SK-N-SH (cell line): ENCODE measurements around the gene KRTAP9-7. TPM values are rescaled to one million over a fixed set of nuclear protein-coding genes. Genes with fewer than 3 reads are reported as not detected.

Experiments used
- CTCF ChIA-PET: fragments of 300-600, 350-600 bp; formaldehyde crosslinking; extraction: SDS; loops from one replicate; lab custom pipeline; 2021; lab: Yijun Ruan, JAX
- POLR2A ChIA-PET: fragments of 350-600 bp; sonication (Branson Sonifier 250); formaldehyde crosslinking; extraction: SDS; loops from one replicate; lab custom pipeline; 2020; ENCODE audit warnings: antibody characterized with exemption, inconsistent platforms; lab: Yijun Ruan, JAX
- DNase-seq: peaks from one replicate; pipeline ENCODE4 v3.0.0; 2012
- H2AFZ ChIP-seq: fragments of 200-600 bp; sonication (generic); 2 replicates; pipeline ENCODE4 v1.8.1; 2016; ENCODE audit warnings: antibody characterized with exemption, mild to moderate bottlenecking, low read depth
- H3F3A ChIP-seq: fragments of 200-600 bp; sonication (generic); replicated peaks from 2 replicates; pipeline ENCODE3; 2016; ENCODE audit warnings: antibody characterized with exemption, mild to moderate bottlenecking; ENCODE audit not compliant: insufficient read depth
- H3K27ac ChIP-seq, 2 experiments: fragments of 200-500 bp in 1 of 2; fragments of 200-600 bp in 1 of 2; sonication (Bioruptor generic) in 1 of 2; sonication (generic), shearing (Covaris generic) in 1 of 2; 2 replicates each; pipeline versions ENCODE4 v1.5.1 to v1.6.1; 2014 to 2016; ENCODE audit warnings: low read depth in 2 of 2, inconsistent platforms in 1 of 2, low read length in 1 of 2, mild to moderate bottlenecking in 1 of 2, mixed read lengths in 1 of 2
- H3K27me3 ChIP-seq: fragments of 200-600 bp; sonication (generic), shearing (Covaris generic); 2 replicates; pipeline ENCODE4 v1.6.1; 2016; ENCODE audit warnings: mixed run types; ENCODE audit not compliant: insufficient read depth
- H3K36me3 ChIP-seq, 2 experiments: fragments of 200-500 bp in 1 of 2; fragments of 200-600 bp in 1 of 2; sonication (Bioruptor generic) in 1 of 2; sonication (generic) in 1 of 2; replicated peaks in 1 of 2; 2 replicates each; pipeline versions ENCODE3 to v1.5.1; 2014 to 2016; ENCODE audit warnings: low read length in 1 of 2, mild to moderate bottlenecking in 1 of 2; ENCODE audit not compliant: insufficient read depth in 2 of 2, control insufficient read depth in 1 of 2
- H3K4me1 ChIP-seq, 2 experiments: fragments of 200-500 bp in 1 of 2; fragments of 200-600 bp in 1 of 2; sonication (Bioruptor generic) in 1 of 2; sonication (generic), shearing (Covaris generic) in 1 of 2; 2 replicates each; pipeline versions ENCODE4 v1.5.1 to v1.6.1; 2014 to 2016; ENCODE audit warnings: low read depth in 1 of 2, low read length in 1 of 2, mixed run types in 1 of 2; ENCODE audit not compliant: insufficient read depth in 2 of 2, control insufficient read depth in 1 of 2
- H3K4me2 ChIP-seq: fragments of 200-600 bp; sonication (generic), shearing (Covaris generic); 2 replicates; pipeline ENCODE4 v1.6.1; 2017; ENCODE audit warnings: mixed run types
- H3K4me3 ChIP-seq, 2 experiments: fragments of 200-500 bp in 1 of 2; fragments of 200-600 bp in 1 of 2; sonication (Bioruptor generic) in 1 of 2; sonication (generic), shearing (Covaris generic) in 1 of 2; 2 replicates each; pipeline versions ENCODE4 v1.5.1 to v1.8.1; 2014 to 2016; ENCODE audit warnings: low read depth in 2 of 2, inconsistent platforms in 1 of 2, low read length in 1 of 2, mild to moderate bottlenecking in 1 of 2, mixed read lengths in 1 of 2, moderate library complexity in 1 of 2
- H3K79me2 ChIP-seq: fragments of 200-600 bp; sonication (generic); 2 replicates; pipeline ENCODE4 v1.8.1; 2017; ENCODE audit warnings: mild to moderate bottlenecking; ENCODE audit not compliant: insufficient read depth
- H3K9ac ChIP-seq: fragments of 200-600 bp; sonication (generic); 2 replicates; pipeline ENCODE4 v1.6.1; 2017; ENCODE audit warnings: mixed run types
- H3K9me2 ChIP-seq: fragments of 200-600 bp; sonication (generic); 2 replicates; pipeline ENCODE4 v1.6.1; 2017; ENCODE audit warnings: mixed run types
- H3K9me3 ChIP-seq: fragments of 200-600 bp; sonication (generic); 2 replicates; pipeline ENCODE4 v1.6.1; 2017; ENCODE audit warnings: mixed run types, mild to moderate bottlenecking, moderate library complexity
- H4K20me1 ChIP-seq: fragments of 200-600 bp; sonication (generic); 2 replicates; pipeline ENCODE4 v1.6.1; 2017; ENCODE audit warnings: mild to moderate bottlenecking, mixed run types; ENCODE audit not compliant: insufficient read depth
- CHD2 ChIP-seq: fragments of 150-350 bp; IDR thresholded peaks from 2 replicates; pipeline ENCODE4 v1.6.1; 2018; ENCODE audit warnings: low read length; ENCODE audit not compliant: partially characterized antibody
- EZH2phosphoT487 ChIP-seq: fragments of 200-600 bp; sonication (generic); IDR thresholded peaks from 2 replicates; pipeline ENCODE4 v1.6.1; 2017; ENCODE audit warnings: low read depth, mixed run types, mild to moderate bottlenecking, antibody characterized with exemption, moderate library complexity, borderline replicate concordance
- FOSL2 ChIP-seq: IDR thresholded peaks from 2 replicates; pipeline ENCODE4 v1.4.0; 2012; ENCODE audit warnings: low read depth, mild to moderate bottlenecking, moderate library complexity, borderline replicate concordance
- FOXJ3 ChIP-seq: sonication (generic); formaldehyde crosslinking; IDR thresholded peaks from 2 replicates; pipeline ENCODE4 v1.5.1; 2020; ENCODE audit warnings: mild to moderate bottlenecking, missing genetic modification reagents
- GABPA ChIP-seq: IDR thresholded peaks from 2 replicates; pipeline ENCODE4 v1.4.0; 2012; ENCODE audit warnings: low read depth, mild to moderate bottlenecking
- GATA2 ChIP-seq: sonication (generic); formaldehyde crosslinking; IDR thresholded peaks from 2 replicates; pipeline ENCODE4 v1.5.0; 2020; ENCODE audit warnings: mild to moderate bottlenecking, missing genetic modification reagents
- MXI1 ChIP-seq: IDR thresholded peaks from 2 replicates; pipeline ENCODE4 v1.6.1; 2012; ENCODE audit warnings: mild to moderate bottlenecking, low read depth, low read length, improper control_type of control experiment
- POLR2AphosphoS5 ChIP-seq: IDR thresholded peaks from 2 replicates; pipeline ENCODE4 v1.6.1; 2012; ENCODE audit warnings: low read depth, low read length
- RCOR1 ChIP-seq: fragments of 150-350 bp; IDR thresholded peaks from 2 replicates; pipeline ENCODE4 v1.6.1; 2017; ENCODE audit warnings: antibody characterized with exemption, low read length
- RFX5 ChIP-seq: IDR thresholded peaks from 2 replicates; pipeline ENCODE4 v1.6.1; 2012; ENCODE audit warnings: mild to moderate bottlenecking, improper control_type of control experiment, low read length
- RXRA ChIP-seq: IDR thresholded peaks from 2 replicates; pipeline ENCODE4 v1.4.0; 2012; ENCODE audit warnings: low read depth, mild to moderate bottlenecking, borderline replicate concordance
- WGBS: methylation state at CpG from one replicate; pipeline ENCODE4 v1.1.6; 2017; ENCODE audit warnings: low lambda C conversion rate; 5-methylcytosine and 5-hydroxymethylcytosine counted together
- polyA plus RNA-seq, 3 experiments: library from polyadenylated mRNA; depleted of rRNA; stranded (reverse); fragments of >200 nt; gene quantifications; 2 replicates each; pipeline ENCODE4 v1.2.3, GENCODE V29; 2012
- TF ChIP-seq, protein P1 (sequence below): IDR thresholded peaks from 2 replicates; pipeline ENCODE4 v1.4.0; 2012; ENCODE audit warnings: low read depth, borderline replicate concordance
- TF ChIP-seq, protein P2 (sequence below): fragments of 150-350 bp; IDR thresholded peaks from 2 replicates; pipeline ENCODE4 v1.6.1; 2017; ENCODE audit warnings: antibody characterized with exemption, low read length, low read depth, borderline replicate concordance
- TF ChIP-seq, protein P3 (sequence below): fragments of 150-350 bp; IDR thresholded peaks from 2 replicates; pipeline ENCODE4 v1.6.1; 2016; ENCODE audit warnings: mild to moderate bottlenecking, low read depth, low read length
- TF ChIP-seq, protein P4 (sequence below): IDR thresholded peaks from 2 replicates; pipeline ENCODE4 v1.6.1; 2012; ENCODE audit warnings: mild to moderate bottlenecking, low read depth, low read length, moderate library complexity
- TF ChIP-seq, protein P5 (sequence below): IDR thresholded peaks from 2 replicates; pipeline ENCODE4; 2012

The KRTAP9-7 gene
- polyA plus RNA-seq, 1 of the 3 experiments (the other 2 are of a cell fraction): not detected

DNA sequence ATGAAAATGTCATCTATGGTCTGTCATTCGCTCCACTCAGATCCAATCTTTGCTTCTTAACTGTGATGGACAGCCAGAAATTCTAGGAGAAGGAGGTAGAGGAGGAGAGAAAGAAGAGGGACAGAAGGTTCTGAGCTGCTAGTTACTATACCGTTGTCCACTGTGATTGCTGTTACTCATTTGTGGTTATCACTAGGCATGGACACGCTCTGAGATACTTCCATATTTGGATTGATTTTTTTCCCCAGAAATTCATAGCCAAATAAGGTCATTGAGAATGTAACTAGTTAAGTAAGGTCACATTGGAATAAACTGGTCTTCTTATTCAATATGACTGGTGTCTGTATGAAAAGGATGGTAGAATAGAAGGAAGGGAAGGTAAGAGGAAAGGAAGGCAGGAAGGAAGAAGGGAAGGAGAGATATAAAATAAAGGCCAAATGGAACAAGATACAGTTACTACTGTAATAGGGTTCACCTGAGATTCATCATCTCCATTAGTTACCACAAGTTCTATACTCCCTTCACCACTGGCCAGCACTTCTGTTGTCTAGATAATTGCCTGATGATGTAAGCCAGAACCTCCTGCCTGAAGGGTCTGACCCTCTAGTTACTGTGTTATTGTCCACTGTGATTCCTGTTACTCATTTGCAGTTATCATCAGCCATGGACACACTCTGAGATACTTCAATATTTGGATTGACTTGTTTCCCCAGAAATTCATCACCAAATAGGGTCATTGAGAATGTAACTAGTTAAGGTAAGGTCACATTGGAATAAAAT is 2.9 kb downstream of the KRTAP9-7 start:
- H3K27me3 ChIP-seq: no peaks in the 10 kb centered on the region
- no peaks in the 10 kb centered on the region for H4K20me1 ChIP-seq
- ChIA-PET CTCF (no interaction called here), POLR2A (no interaction called here)
- no peak overlapping the region for H3K27ac ChIP-seq
- H3K9me2 ChIP-seq: no peaks in the 10 kb centered on the region
- 11% methylated on average over 3 of the region's 3 CpGs for WGBS
- no peak overlapping the region for H3K9ac ChIP-seq
- H3K4me1 ChIP-seq: no peaks in the 10 kb centered on the region
- H3K36me3 ChIP-seq: no peaks in the 10 kb centered on the region
- H2AFZ ChIP-seq: no peak overlapping the region
- no peak overlapping the region for H3K4me2 ChIP-seq
- no peak for TF ChIP-seq RXRA
- TF ChIP-seq CHD2: no peak
- no peak for TF ChIP-seq RFX5
- TF ChIP-seq, protein P1, sequence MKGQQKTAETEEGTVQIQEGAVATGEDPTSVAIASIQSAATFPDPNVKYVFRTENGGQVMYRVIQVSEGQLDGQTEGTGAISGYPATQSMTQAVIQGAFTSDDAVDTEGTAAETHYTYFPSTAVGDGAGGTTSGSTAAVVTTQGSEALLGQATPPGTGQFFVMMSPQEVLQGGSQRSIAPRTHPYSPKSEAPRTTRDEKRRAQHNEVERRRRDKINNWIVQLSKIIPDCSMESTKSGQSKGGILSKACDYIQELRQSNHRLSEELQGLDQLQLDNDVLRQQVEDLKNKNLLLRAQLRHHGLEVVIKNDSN: no peak
- TF ChIP-seq POLR2AphosphoS5: no peak
- TF ChIP-seq GABPA: no peak
- TF ChIP-seq, protein P2, sequence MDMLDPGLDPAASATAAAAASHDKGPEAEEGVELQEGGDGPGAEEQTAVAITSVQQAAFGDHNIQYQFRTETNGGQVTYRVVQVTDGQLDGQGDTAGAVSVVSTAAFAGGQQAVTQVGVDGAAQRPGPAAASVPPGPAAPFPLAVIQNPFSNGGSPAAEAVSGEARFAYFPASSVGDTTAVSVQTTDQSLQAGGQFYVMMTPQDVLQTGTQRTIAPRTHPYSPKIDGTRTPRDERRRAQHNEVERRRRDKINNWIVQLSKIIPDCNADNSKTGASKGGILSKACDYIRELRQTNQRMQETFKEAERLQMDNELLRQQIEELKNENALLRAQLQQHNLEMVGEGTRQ: no peak
- TF ChIP-seq MXI1: no peak
- TF ChIP-seq FOSL2: no peak
- no peak for TF ChIP-seq GATA2
- TF ChIP-seq EZH2phosphoT487: no peak
- TF ChIP-seq, protein P3, sequence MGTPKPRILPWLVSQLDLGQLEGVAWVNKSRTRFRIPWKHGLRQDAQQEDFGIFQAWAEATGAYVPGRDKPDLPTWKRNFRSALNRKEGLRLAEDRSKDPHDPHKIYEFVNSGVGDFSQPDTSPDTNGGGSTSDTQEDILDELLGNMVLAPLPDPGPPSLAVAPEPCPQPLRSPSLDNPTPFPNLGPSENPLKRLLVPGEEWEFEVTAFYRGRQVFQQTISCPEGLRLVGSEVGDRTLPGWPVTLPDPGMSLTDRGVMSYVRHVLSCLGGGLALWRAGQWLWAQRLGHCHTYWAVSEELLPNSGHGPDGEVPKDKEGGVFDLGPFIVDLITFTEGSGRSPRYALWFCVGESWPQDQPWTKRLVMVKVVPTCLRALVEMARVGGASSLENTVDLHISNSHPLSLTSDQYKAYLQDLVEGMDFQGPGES: no peak
- TF ChIP-seq FOXJ3: no peak
- TF ChIP-seq, protein P4, sequence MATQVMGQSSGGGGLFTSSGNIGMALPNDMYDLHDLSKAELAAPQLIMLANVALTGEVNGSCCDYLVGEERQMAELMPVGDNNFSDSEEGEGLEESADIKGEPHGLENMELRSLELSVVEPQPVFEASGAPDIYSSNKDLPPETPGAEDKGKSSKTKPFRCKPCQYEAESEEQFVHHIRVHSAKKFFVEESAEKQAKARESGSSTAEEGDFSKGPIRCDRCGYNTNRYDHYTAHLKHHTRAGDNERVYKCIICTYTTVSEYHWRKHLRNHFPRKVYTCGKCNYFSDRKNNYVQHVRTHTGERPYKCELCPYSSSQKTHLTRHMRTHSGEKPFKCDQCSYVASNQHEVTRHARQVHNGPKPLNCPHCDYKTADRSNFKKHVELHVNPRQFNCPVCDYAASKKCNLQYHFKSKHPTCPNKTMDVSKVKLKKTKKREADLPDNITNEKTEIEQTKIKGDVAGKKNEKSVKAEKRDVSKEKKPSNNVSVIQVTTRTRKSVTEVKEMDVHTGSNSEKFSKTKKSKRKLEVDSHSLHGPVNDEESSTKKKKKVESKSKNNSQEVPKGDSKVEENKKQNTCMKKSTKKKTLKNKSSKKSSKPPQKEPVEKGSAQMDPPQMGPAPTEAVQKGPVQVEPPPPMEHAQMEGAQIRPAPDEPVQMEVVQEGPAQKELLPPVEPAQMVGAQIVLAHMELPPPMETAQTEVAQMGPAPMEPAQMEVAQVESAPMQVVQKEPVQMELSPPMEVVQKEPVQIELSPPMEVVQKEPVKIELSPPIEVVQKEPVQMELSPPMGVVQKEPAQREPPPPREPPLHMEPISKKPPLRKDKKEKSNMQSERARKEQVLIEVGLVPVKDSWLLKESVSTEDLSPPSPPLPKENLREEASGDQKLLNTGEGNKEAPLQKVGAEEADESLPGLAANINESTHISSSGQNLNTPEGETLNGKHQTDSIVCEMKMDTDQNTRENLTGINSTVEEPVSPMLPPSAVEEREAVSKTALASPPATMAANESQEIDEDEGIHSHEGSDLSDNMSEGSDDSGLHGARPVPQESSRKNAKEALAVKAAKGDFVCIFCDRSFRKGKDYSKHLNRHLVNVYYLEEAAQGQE: no peak
- TF ChIP-seq RCOR1: no peak
- TF ChIP-seq, protein P5, sequence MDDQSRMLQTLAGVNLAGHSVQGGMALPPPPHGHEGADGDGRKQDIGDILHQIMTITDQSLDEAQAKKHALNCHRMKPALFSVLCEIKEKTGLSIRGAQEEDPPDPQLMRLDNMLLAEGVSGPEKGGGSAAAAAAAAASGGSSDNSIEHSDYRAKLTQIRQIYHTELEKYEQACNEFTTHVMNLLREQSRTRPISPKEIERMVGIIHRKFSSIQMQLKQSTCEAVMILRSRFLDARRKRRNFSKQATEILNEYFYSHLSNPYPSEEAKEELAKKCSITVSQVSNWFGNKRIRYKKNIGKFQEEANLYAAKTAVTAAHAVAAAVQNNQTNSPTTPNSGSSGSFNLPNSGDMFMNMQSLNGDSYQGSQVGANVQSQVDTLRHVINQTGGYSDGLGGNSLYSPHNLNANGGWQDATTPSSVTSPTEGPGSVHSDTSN: no peak
- no peaks in the 10 kb centered on the region for H3K9me3 ChIP-seq
- H3K79me2 ChIP-seq: no peaks in the 10 kb centered on the region
- no peaks in the 10 kb centered on the region for H3F3A ChIP-seq
- H3K4me3 ChIP-seq: no peak overlapping the region
- DNase-seq: no peak
